ENCODE measurements around the gene MKRN2. TPM values are rescaled to one million over a fixed set of nuclear protein-coding genes. Genes with fewer than 3 reads are reported as not detected.

MKRN2 gene
- polyA plus RNA-seq, 1 experiment = 62.3 TPM

DNA sequence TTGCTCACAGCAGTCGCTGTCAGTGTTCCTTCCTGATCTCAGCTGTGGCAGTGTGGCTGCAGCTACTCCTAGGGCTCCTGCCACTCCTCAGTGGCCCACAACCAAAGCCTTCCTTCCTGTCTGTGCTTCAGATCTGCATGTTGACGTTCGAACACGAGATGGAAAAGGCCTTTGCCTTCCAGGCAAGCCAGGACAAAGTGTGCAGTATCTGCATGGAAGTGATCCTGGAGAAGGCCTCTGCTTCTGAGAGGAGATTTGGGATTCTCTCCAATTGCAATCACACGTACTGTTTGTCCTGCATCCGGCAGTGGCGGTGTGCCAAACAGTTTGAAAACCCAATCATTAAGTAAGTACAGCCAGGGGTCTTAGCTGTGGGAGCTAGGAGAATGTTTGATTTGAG is 17.8 kb downstream of the MKRN2 start:
- no peaks in the 10 kb centered on the region for H3K27me3 ChIP-seq (ENCODE audit: control insufficient read depth, insufficient read depth, low read length)
- H3K27ac ChIP-seq (ENCODE audit: low read depth, low read length) = peak overlapping the region; percentile 47
- no peaks in the 10 kb centered on the region; the same call in 1 of the 2 replicates for H3K9me3 ChIP-seq (ENCODE audit: control insufficient read depth, insufficient read depth, low read length)
- TF ChIP-seq, protein P1, sequence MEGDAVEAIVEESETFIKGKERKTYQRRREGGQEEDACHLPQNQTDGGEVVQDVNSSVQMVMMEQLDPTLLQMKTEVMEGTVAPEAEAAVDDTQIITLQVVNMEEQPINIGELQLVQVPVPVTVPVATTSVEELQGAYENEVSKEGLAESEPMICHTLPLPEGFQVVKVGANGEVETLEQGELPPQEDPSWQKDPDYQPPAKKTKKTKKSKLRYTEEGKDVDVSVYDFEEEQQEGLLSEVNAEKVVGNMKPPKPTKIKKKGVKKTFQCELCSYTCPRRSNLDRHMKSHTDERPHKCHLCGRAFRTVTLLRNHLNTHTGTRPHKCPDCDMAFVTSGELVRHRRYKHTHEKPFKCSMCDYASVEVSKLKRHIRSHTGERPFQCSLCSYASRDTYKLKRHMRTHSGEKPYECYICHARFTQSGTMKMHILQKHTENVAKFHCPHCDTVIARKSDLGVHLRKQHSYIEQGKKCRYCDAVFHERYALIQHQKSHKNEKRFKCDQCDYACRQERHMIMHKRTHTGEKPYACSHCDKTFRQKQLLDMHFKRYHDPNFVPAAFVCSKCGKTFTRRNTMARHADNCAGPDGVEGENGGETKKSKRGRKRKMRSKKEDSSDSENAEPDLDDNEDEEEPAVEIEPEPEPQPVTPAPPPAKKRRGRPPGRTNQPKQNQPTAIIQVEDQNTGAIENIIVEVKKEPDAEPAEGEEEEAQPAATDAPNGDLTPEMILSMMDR (IDR thresholded peaks at IDR 0.05; ENCODE audit: low read depth, low read length) = no peak
- POLR2A ChIA-PET = no interaction called here
- CTCF ChIA-PET = no interaction called here
- no peak overlapping the region for H3K4me3 ChIP-seq (ENCODE audit: low read depth, low read length)
- no peak for DNase-seq (ENCODE audit: low read depth, low spot score)

DNA sequence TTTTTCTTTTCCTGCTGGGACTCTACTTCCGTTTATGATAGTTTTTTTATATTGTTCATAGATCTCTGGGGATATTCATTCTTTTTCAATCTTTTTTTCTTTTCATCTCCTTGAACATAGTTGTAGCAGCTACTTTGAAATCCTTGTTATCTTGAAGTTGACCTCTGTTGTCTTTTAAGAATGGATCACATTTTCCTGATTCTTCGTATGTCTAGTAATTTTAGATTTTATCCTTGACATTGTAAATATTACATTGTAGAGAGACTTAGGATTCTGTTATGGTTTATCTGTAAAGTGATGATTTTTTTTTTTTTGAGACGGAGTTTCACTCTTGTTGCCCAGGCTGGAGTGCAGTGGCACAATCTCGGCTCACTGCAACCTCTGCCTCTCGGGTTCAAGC is 20.5 kb downstream of the MKRN2 start:
- ChIA-PET CTCF (interaction anchor here (0.6 kb wide), 1 partner anchor 401 kb away, joined by 7 read pairs; no protein-coding TSS in a partner anchor), POLR2A (interaction anchor here (0.6 to 1.4 kb wide), 2 partner anchors 60 to 69 kb away, joined by 3 to 4 read pairs; no protein-coding TSS in a partner anchor)
- DNase-seq (ENCODE audit: low read depth, low spot score) = no peak
- TF ChIP-seq, protein P1 (IDR thresholded peaks at IDR 0.05; ENCODE audit: low read depth, low read length) = no peak
- Histone ChIP-seq H3K4me3 (ENCODE audit: low read depth, low read length) (no peak overlapping the region), H3K9me3 (ENCODE audit: control insufficient read depth, insufficient read depth, low read length) (no peaks in the 10 kb centered on the region; the same call in 1 of the 2 replicates), H3K27me3 (ENCODE audit: control insufficient read depth, insufficient read depth, low read length) (no peaks in the 10 kb centered on the region), H3K27ac (ENCODE audit: low read depth, low read length) (no peak overlapping the region)

- DNase-seq (ENCODE audit: low read depth, low spot score) = no peak
- TF ChIP-seq, protein P1 (IDR thresholded peaks at IDR 0.05; ENCODE audit: low read depth, low read length) = peak; percentile 29; the same call in 1 of the 2 replicates
- no peaks in the 10 kb centered on the region for H3K27me3 ChIP-seq (ENCODE audit: control insufficient read depth, insufficient read depth, low read length)
- ChIA-PET POLR2A (interaction anchor here (0.6 to 1.4 kb wide), 3 partner anchors 8 to 70 kb away, joined by 3 to 4 read pairs (median 4); no protein-coding TSS in a partner anchor), CTCF (interaction anchor here (0.5 to 1.7 kb wide), 12 partner anchors 11 to 315 kb away, joined by 3 to 8 read pairs (median 3); partner anchors contain the start of gene TMEM40)
- no peak overlapping the region for H3K27ac ChIP-seq (ENCODE audit: low read depth, low read length)
- H3K9me3 ChIP-seq (ENCODE audit: control insufficient read depth, insufficient read depth, low read length) = no peaks in the 10 kb centered on the region; the same call in 1 of the 2 replicates
- H3K4me3 ChIP-seq (ENCODE audit: low read depth, low read length) = no peak overlapping the region
Observed at GRCh38 chr3:12578742-12579141, 21.9 kb downstream of the MKRN2 start.

DNA sequence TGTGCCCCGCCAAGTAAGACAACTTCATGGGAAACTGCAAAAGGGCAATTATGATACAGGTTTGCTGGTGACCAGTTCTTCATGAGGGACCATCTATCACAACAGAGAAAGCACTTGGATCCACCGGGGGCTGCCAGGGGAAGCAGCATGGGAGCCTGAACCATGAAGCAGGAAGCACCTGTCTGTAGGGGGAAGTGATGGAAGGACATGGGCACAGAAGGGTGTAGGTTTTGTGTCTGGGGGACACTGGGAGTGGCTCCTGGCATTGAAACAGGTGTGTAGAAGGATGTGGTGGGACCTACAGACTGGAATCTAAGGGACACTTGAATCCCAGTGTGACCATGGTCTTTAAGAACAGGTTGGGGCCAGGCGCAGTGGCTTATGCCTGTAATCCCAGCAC is 22.6 kb downstream of the MKRN2 start:
- DNase-seq (ENCODE audit: low read depth, low spot score) = no peak
- Histone ChIP-seq H3K27me3 (ENCODE audit: control insufficient read depth, insufficient read depth, low read length) (no peaks in the 10 kb centered on the region), H3K4me3 (ENCODE audit: low read depth, low read length) (no peak overlapping the region), H3K9me3 (ENCODE audit: control insufficient read depth, insufficient read depth, low read length) (no peaks in the 10 kb centered on the region; the same call in 1 of the 2 replicates), H3K27ac (ENCODE audit: low read depth, low read length) (peak overlapping the region; percentile 77)
- TF ChIP-seq, protein P1 (IDR thresholded peaks at IDR 0.05; ENCODE audit: low read depth, low read length) = no peak
- ChIA-PET POLR2A (no interaction called here), CTCF (interaction anchor here (0.5 to 1.7 kb wide), 3 partner anchors 38 to 141 kb away, joined by 3 to 7 read pairs (median 5); no protein-coding TSS in a partner anchor)

DNA sequence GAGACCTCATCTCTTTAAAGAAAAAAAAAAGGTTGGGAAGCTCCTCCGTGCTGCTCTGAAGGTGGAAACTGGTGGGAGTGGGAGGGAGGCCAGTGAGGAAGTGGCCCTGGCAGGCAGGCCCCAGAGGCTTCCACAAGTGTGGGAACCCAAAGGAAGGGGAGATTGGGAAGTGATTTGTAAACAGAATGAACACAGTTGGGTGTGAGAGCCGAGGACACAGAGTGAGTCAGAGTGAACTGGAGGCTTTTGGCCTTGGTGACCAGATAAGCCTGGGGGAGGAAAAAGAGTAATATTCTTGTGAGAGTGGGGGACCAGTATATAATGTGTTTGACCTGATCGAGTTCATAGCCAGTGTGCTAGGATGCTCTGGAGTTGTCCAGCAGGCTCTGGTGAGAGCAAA is 23.0 kb downstream of the MKRN2 start:
- Histone ChIP-seq H3K4me3 (ENCODE audit: low read depth, low read length) (no peak overlapping the region), H3K9me3 (ENCODE audit: control insufficient read depth, insufficient read depth, low read length) (no peaks in the 10 kb centered on the region; the same call in 1 of the 2 replicates), H3K27me3 (ENCODE audit: control insufficient read depth, insufficient read depth, low read length) (no peaks in the 10 kb centered on the region), H3K27ac (ENCODE audit: low read depth, low read length) (peak overlapping the region; percentile 77)
- CTCF ChIA-PET = no interaction called here
- TF ChIP-seq, protein P1 (IDR thresholded peaks at IDR 0.05; ENCODE audit: low read depth, low read length) = no peak
- DNase-seq (ENCODE audit: low read depth, low spot score) = no peak
- POLR2A ChIA-PET = no interaction called here
